Uterus (tissue), 2 donors: ENCODE results near the gene ZBTB20.

ENCODE experiments used
- POLR2A ChIP-seq, 2 donors: fragments of 450-650 bp; IDR thresholded peaks; one replicate each; pipeline ENCODE4 v1.6.1; 2016; ENCODE audit warnings: antibody characterized with exemption in 2 of 2, mild to moderate bottlenecking in 1 of 2, moderate library complexity in 1 of 2
- TF ChIP-seq, protein P1 (sequence below), 4 experiments: fragments of 200-600 bp in 2 of 4; fragments of 450-650 bp in 2 of 4; sonication (generic) in 2 of 4; IDR thresholded peaks; one replicate each; pipeline ENCODE4 v1.5.1; 2016 to 2019; ENCODE audit warnings: antibody characterized with exemption in 4 of 4, mild to moderate bottlenecking in 2 of 4, moderate library complexity in 1 of 4

DNA sequence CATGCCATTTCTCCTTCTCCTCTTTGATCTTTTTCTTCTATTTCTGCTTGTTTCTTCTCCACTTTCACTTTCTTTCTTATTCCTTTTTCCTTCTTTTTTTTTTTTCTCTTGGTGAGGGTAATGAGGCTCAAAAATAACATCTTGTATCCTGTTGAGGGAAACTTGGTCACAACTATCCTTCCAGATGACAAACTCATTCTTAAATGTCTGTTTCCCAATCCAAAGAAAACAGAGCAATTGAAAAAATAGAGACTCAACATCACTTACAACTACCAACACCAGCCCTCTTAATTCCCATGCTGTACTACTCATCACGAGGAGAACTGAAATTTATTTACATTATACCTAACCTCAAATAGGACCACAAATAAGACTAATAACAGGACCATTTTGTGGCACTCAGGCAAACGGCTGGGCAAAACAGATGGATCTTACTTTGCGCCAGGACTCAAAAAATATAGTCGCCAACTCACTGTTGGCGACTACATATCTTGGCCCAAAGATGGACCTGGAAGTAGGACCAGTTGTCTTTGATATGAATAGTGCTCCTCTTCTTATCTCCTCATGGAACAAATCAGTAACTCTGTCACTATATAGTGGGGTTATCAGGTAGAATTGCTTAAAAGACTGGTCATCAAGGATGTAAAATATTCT lies 343.9 kb downstream of the ZBTB20 start:
- TF ChIP-seq, protein P1, sequence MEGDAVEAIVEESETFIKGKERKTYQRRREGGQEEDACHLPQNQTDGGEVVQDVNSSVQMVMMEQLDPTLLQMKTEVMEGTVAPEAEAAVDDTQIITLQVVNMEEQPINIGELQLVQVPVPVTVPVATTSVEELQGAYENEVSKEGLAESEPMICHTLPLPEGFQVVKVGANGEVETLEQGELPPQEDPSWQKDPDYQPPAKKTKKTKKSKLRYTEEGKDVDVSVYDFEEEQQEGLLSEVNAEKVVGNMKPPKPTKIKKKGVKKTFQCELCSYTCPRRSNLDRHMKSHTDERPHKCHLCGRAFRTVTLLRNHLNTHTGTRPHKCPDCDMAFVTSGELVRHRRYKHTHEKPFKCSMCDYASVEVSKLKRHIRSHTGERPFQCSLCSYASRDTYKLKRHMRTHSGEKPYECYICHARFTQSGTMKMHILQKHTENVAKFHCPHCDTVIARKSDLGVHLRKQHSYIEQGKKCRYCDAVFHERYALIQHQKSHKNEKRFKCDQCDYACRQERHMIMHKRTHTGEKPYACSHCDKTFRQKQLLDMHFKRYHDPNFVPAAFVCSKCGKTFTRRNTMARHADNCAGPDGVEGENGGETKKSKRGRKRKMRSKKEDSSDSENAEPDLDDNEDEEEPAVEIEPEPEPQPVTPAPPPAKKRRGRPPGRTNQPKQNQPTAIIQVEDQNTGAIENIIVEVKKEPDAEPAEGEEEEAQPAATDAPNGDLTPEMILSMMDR (IDR thresholded peaks at IDR 0.05): no peak
- TF ChIP-seq POLR2A (IDR thresholded peaks at IDR 0.05): no peak
